HuH-7 (cell line): ENCODE results near the gene KCNQ2.

Source experiments
- DNase-seq: peaks from one replicate; pipeline ENCODE4 v3.0.0; 2011; ENCODE audit warnings: low spot score

KCNQ2 gene

DNA sequence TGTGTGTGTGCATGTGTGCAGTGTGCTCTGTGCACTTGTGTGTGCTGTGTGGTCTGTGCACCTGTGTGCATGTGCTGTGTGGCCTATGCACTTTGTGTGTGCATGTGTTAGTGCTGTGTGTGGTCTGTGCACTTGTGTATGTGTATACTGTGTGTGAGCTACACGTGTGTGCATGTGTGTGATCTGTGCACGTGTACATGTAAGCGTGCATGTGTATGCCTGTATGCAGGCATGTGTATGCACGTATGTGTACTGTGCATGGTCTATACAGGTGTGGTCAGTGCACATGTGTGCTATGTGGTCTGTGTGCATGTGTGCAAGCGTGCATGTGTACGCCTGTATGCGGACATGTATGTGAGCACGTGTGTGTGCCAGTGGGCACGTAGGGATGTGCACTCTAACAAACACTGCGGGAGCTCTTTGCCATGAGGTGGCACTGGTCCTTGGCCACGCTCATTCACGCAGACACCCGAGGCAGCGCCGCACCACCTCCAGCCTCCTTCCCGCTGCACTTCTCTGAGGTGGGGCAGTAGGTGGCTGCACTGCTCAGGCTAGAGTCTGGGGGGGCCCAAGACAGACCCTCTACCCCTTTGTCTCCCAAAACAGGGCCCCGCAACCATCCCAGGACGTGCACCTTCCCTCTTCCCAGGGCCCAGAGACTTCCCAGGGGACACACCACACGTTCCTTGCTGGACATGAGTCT lies 68.9 kb downstream of the KCNQ2 start:
- DNase-seq = no peak

DNA sequence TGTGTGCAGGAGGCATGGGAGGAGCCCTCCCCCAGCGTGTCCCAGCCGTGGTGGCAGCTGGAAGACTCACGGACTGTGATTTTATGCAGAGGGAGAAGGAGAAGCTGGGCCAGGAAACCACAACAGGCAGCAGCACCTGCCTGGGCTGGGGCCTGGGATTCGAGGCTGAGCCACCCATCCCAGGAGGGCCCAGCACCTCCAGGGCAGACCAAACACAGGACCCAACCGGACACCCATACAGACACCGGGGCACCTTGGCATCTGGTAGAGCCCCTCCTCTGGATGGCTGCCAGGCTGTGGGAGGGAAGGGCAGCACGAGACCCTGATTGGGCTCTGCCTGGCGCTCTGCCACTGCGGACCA lies 69.6 kb downstream of the KCNQ2 start:
- DNase-seq = no peak

DNA sequence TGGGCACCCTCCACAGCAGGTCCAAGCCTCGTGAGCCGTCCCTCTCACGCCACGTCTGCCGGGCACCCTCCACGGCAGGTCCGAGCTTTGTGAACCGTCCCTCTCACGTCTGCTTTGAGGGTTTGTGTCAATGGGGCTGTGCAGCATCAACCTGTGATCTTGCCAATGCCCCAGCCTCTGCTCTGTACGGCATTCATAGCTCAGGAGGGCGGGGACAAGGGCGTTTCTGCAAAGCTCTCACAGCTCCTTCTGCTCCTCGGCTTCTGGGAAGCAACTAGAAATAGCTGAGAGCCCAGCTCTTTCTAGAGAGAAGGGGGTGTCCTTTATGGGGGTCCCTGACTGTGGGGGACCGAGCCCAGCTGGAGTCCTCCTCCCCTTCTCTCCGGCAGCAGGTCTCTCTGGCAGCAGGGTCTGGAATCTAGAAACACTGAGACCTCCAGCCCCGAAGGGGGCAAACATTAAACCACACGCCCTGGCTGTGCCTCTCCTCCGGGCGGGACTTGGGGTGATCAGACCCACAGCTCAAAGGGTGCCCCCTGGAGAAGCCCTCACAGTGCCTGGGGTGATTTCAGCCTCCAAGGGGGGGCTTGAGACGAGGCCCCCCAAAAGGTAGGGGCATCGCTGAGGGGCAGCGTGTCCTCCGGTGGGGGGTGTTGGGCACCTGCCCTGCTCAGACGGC lies 70.1 kb downstream of the KCNQ2 start:
- no peak for DNase-seq

DNA sequence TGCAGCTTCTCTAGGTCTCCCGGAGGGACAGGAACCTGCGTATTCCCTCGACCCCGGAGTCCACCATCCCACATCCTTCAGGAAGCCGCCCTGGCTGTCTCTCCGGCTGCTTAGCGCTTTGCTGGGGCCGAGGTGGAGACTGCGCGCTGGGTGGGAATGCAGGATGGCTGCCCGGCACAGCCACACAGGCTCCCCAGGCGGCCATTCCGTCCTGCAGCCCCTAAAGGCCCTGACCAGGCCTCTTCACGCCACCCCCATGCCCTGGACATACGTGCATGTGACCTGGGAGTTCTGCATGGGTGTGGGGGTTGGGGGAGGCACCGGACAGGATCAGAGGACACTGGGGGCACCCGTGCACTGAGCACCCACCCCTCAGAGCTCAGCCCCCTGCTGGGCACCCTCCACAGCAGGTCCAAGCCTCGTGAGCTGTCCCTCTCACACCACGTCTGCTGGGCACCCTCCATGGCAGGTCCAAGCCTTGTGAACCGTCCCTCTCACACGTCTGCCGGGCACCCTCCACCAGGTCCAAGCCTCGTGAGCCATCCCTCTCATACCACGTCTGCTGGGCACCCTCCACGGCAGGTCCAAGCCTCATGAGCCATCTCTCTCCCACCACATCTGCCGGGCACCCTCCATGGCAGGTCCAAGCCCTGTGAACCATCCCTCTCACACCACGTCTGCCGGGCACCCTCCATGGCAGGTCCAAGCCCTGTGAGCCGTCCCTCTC lies 70.9 kb downstream of the KCNQ2 start:
- DNase-seq = no peak

DNA sequence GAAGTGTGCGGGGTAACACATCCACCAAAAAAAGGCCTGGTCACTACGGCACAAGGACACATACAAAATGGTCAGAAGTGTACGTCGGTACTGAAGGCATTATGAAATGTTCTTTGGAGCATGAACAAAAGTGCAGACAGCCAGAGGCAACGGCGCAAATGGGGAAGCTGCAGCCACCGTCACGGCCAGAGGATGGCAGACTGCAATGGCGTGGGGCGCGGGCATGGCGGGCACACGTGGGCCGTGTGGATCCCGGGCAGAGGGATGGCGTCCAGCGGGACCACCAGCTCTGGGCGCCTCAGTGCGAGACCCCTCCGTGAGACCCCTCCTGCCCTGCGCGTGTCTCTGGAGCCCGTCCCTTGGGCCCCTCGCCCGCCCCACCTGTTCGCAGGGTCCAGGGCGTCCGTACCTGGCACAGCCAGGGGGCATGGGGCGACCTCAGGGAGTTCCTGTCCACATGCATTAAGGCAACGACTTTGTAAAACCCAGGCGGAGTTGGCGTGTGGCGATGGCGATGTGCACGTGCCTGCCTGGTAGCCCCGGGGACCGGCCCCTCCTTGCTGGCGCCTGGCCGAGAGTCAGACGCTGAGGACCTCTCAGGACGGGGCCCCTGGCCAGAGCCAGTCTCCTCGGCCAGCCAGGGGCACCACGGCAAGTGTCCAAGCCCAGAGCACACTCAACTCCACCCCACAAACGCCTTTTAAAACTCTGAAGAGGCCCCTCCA lies 71.8 kb downstream of the KCNQ2 start:
- no peak for DNase-seq

DNA sequence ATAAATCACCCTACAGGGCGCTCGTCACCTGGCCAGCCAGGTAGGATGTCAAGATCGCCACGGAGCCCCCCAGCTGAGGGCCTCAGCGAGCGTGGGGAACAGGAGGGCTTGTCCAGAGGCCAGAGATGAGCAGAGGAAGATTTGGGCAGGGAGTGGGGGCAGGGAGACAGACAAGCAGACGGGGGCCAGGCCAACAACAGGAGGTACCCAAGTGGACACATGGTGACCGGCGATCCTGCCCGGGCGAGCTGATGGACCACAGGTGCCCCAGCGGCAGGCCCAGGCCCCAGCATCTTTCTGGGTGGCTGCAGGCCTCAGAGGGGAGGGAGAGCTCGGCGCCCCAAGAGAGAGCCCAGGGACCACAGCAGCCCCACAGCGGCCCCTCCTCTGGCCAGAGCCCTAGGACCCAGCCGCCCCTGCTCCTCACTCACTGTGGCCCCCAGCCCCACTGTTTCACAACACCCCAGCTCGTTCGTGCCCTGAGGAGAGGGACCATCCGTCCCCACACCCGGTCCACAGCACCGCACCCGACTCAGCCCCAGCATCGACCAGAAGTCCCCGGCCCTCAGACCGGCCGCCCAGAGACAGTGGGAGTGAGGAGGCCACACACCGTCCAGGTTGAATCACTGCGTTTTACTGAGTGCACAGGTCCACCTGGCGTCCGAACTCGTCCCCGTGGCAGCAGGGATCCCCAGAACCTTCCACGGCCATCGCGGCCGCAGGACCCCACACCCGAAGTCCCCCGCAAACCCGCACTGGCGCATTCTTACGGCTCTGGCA lies 72.7 kb downstream of the KCNQ2 start:
- DNase-seq = no peak

DNA sequence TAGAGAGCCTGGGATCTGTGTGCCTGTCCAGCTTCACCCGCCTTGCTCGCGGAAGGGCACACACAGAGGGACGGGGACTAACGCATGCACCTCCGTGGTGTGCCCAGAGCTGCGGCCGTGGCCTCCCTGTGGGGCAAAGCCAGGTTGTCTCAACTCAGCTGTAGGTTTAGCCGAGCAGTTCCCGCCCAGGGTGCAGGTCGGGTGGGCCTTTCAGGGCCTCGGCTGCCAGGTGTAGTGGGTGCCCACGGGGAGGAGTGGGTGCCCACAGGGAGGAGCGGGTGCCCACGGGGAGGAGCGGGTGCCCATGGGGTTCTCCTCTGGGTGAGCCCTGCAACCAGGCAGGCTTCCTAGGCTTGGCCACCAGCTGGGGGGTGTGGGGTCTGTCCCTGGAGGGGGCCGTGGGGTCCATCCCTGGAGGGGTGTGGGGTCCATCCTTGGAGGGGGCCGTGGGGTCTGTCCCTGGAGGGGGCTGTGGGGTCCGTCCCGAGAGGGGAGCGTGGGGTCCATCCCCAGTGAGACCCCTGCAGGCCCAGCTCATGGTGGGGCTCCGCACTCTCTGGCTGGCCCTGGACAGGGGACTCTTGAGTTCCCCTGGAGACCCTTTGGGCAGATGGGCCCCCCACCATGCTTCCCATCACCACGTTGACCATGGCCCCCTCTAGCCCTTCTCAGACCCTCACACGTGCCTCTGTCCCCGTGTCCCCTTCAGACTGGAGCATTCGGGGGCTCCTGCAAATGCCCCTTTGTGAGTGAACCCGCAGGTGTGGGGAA lies 73.5 kb downstream of the KCNQ2 start:
- no peak for DNase-seq

DNA sequence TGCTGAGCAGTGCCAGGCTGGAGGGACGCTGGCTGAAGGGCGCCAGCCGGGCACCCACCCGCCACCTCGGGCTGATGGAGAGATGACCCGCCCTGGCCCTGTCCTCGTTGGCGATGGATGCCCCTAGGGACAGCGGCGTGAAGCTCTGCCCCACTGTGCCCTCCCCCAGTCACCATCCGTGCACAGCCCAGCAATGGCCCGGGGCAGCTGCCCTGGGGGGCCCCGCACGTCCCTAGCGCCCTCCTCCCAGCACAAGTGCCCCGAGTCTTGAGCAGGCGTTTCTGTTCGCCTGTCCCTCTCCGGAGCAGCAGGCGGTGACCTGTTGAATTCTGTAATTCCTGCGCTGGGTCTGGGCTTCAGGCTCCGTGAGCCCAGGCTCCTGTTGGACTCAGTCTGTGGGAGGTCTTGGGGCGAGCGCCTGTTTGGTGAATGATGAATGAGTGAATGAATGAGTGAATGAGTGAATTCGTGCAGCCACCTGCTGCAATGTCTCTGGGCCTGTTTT lies 74.5 kb downstream of the KCNQ2 start:
- no peak for DNase-seq

DNA sequence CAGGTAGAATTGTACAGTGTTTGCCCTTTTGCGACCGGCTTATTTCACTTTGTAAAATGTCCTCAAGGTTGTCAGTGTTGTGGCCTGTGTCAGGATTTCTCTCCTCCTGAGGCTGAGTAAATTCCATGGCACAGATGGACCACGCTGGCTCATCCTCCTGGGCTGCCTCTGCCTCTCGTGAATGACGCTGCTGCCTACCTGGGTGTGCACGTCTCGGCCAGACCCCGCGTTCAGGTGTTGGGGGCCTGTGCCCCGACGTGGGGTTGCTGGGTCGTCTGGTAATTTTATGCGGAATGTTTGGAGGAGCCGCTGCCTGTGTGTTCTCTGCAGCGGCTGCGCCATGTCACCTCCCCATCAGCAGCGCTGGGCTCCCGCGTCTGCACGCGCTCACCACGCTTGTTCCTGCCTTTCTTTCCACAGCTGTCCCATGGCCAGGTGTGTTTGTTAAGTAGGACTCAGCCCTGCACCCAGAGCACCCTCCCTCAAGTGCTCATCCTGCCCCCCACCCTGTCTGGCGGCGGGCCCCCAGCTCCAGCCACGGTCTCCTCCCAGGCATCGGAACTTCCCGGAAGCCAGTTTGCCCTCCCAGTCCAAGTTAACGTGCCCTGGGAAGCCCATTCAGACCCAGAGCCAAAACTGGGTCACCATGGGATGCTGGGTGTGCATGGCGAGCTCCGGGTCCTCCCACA lies 75.2 kb downstream of the KCNQ2 start:
- DNase-seq = no peak

DNA sequence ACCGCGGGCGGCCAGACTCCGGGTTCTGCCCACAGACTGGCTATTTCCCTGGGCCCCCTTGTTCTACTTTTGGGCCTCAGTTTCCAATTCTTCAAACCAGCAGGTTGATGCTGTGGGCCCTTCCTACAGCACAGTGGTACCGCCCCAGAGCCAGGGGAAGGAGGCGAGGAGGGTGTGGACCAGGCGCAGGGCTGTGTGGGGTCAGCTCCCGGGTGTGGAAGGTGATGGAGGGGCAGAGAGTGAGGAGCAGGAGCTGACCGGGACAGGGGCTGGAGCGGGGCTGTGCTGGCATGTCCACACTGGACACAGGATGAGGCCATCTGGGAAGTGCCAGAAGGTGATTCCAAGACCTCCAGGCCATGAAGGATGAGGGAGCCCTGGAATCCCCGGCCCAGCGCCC lies 76.2 kb downstream of the KCNQ2 start:
- no peak for DNase-seq

DNA sequence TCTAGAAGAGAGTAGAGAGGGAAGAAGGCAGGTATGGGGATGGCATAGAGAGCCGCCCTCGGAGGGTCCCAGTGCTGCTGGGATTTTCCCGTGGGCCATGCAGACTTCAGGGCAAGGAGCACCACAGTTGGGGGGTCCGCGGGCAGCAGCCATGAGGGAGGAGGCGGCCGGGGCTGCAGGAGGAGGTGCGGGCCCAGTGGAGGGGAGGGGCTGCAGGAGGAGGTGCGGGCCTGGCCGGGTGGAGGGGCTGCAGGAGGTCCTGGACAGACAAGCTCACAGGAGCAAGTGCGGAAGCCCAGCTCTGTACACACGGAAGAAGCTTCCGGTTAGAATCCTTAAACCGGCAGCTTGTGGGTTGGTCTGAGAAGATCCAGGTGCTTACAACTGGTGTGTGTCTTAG lies 76.7 kb downstream of the KCNQ2 start:
- DNase-seq = no peak

DNA sequence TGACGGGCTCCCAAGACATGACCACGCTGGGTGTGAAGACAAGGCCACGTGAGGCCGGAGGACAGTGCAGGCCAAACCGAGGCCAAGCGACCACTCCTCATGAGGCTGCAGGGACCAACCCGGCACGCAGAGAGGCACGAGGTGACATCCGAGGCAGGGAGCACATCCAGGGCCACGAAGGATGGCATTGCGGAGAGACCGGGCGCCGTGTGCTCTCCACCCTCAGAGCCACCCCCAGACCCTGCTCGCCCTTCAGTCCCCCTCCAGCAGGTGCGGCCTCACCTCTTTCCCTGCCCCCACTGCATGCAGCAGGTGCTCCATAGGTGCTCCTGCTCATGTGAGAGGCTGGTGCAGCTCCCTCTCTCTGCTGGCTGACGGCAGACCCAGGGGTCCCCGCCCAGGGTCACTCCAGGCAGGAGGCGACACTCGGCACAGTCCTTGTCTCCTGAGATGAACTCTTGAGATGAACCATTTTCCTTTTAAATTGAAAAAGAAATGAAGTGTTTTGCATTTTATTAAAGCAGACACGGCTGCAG lies 77.5 kb downstream of the KCNQ2 start:
- DNase-seq = no peak

DNA sequence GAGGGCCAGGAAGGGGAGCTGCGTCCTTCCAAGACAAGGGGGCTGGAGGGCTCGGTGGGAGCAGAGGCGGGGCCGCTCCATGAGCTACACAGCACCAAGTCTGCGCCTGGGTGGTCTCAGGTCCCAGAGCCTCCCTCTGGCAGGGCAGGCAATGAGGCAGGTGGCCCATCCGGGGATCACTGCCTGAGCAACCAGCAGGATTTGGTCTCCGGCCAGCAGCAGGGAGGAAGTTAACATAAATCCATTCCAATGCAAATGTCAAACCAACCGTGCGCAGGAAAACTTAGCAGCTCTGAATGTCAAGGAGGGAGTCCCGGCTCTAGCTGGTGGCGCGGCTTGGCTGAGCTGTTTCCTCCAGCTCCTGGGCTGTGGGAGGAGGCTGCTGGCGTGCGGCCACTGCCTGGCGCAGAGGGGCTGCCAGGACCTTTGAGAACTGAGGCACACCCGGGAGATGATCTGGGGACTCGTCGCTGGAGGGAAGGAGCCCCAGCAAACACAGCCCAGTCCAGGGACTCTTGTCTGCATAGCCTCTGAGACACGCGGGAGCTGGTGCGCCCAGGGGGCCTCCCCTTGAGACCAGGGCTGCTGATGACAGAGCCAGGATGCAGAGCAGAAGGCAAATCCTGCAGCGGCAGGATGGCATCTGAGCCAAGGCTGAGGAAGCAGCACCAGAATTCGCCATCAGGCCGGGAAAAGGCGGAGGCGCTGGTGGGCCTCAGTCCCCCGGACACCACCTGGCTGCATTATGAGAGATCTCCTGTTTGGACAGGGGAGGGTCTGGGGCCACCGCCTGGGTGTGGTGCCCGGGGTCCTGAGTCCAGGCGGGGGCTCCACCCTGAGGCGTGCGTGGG lies 78.2 kb downstream of the KCNQ2 start:
- DNase-seq = no peak

DNA sequence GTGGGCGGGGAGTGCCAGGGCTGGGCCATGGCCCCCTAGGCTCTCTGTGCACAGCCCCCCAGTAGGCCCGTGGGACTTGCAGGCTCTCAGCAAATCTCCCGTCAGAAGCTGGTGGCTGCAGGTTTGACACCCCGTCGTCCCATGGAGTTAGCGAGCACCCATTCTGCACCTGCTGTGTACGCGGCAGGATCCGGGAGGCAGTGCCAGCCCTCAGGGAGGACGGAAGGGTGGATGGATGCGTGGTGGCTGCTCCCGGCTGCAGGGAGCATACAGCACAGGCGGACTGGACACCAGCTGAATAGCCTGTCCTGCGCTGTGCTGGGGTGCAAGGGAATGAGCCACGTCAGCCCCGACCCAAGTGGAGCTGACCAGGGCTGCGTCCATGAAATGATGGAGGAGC lies 78.9 kb downstream of the KCNQ2 start:
- DNase-seq = no peak

DNA sequence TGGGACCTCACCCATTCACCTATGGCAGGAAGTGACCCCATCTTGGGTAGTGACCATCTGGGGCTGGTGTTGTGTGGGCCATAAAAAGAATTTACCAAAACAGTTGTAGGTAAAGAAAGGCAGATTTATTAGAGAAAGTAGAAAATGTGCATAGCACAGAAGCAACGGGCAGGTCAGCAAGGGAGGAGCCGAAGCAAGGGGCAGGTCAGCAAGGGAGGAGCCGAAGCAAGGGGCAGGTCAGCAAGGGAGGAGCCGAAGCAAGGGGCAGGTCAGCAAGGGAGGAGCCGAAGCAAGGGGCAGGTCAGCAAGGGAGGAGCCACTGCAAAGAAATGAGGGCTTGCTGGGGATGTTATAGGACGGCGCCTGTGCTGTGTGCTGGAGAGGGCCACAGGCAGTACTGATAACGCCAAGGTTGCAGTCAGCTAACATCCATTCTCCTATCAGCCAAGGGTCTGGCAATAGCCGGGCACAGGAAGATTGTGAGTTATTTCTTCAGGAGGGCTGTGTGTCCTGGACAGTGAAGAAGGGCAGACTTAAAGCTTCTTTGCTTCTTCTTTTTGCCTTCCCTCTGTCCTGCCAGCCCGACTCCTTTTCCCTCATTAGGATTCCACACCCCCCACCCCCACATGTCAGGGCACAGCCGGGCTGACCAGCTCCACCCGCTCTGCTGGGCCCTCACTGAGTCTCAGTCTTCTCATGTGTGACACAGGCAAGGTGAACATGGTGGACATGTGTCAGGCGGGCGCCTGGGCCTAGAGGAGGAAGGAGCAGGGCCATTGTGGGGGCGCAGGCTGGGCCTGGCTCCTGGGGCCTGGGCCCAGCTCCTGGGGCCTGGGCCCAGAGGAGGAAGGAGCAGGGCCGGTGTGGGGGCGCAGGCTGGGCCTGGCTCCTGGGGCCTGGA lies 79.7 kb downstream of the KCNQ2 start:
- no peak for DNase-seq

DNA sequence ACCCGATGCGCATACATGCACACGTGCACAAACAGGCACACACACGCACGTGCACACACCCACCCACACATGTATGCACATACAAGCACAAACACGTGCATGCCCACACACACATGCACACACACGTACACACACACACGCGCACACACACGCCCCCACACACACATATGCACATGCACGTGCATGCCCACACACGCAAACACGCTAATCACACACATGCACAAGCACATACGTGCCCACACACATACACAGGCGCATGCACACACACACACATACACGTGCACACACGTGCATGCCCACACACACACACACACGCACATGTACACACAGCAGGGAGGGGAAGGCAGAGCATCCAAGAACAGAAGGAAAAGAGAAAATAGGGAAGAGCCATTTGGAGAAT lies 84.5 kb downstream of the KCNQ2 start:
- DNase-seq = no peak

DNA sequence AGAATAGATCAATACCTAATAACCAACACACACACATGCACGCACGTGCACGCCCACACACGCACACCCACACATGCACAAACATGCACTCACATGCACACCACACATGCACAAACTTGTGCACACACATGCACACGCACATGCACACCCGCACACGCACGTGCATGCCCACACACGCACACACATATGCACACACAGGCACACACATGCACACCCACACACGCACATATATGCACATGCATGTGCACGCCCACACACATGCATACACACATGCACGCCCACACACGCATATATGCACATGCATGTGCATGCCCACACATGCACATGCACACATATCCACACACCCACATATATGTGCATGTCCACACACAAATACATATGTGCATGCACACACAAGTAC lies 85.1 kb downstream of the KCNQ2 start:
- DNase-seq = no peak

DNA sequence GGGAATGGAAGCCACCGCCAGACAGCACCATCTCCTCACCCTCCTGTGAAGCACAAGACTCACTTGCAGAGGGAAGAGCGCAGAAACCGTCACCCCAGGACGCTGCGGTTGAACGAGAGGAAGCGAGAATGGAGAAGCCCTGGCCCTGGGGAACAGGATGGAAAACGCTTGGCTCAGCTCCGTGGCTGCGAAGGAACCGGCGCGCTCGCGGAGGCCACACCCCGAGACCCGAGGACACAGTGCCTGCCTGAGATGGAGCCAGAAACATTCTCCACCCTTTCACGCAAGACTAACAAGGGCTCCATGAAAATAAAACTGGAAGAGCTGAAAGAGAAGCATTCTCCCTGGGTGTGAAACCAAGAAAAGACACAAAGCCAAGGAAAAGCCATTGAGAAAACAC lies 86.0 kb downstream of the KCNQ2 start:
- DNase-seq = no peak
